ENCODE results near the gene GABBR2. TPM values are rescaled to one million over a fixed set of nuclear protein-coding genes. Genes with fewer than 3 reads are reported as not detected.

Gene GABBR2
- total RNA-seq, 1 donor from 2014 or later: 0.84 TPM

GRCh38 chr9:98428454-98428853 is 280.3 kb downstream of the GABBR2 start:
- intact Hi-C loops (cut with DNase I): no loop called here
- no peaks in the 10 kb centered on the region for H3K9me3 ChIP-seq
- ATAC-seq (no peak), DNase-seq (no peak)
- no peak overlapping the region for H3K4me3 ChIP-seq
- H3K27me3 ChIP-seq: no peaks in the 10 kb centered on the region
- TF ChIP-seq, protein P1, sequence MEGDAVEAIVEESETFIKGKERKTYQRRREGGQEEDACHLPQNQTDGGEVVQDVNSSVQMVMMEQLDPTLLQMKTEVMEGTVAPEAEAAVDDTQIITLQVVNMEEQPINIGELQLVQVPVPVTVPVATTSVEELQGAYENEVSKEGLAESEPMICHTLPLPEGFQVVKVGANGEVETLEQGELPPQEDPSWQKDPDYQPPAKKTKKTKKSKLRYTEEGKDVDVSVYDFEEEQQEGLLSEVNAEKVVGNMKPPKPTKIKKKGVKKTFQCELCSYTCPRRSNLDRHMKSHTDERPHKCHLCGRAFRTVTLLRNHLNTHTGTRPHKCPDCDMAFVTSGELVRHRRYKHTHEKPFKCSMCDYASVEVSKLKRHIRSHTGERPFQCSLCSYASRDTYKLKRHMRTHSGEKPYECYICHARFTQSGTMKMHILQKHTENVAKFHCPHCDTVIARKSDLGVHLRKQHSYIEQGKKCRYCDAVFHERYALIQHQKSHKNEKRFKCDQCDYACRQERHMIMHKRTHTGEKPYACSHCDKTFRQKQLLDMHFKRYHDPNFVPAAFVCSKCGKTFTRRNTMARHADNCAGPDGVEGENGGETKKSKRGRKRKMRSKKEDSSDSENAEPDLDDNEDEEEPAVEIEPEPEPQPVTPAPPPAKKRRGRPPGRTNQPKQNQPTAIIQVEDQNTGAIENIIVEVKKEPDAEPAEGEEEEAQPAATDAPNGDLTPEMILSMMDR (IDR thresholded peaks at IDR 0.05): no peak
- H3K36me3 ChIP-seq: no peaks in the 10 kb centered on the region
- peaks cover 18% of the 10 kb centered on the region for H3K4me1 ChIP-seq
- H3K27ac ChIP-seq: no peak overlapping the region

GRCh38 chr9:98427491-98427890 is 281.2 kb downstream of the GABBR2 start:
- DNase-seq: no peak
- no peaks in the 10 kb centered on the region for H3K36me3 ChIP-seq
- ATAC-seq: no peak
- peaks cover 18% of the 10 kb centered on the region for H3K4me1 ChIP-seq
- H3K27ac ChIP-seq: no peak overlapping the region
- H3K4me3 ChIP-seq: no peak overlapping the region
- intact Hi-C loops (cut with DNase I): no loop called here
- H3K9me3 ChIP-seq: no peaks in the 10 kb centered on the region
- TF ChIP-seq, protein P1 (IDR thresholded peaks at IDR 0.05): no peak
- H3K27me3 ChIP-seq: no peaks in the 10 kb centered on the region

DNA sequence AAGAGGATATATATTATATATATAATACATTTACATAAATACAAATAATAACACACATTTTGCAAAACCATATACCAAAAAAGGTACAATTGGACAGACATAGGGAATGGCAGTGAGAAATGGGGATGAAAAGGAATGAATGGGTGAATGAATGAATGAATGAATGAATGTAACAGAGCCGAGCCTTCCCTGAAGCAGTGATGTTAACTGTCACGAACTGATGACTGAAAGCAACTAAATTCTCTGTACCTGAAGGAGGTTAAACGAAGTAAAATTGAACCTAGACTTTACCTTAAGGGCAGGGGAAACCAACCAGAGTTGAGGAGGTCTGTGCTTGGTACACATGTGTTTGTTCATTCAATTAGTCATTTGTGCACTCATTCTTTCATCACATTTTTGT is 283.7 kb downstream of the GABBR2 start:
- Histone ChIP-seq H3K4me3 (no peak overlapping the region), H3K4me1 (peaks cover 7% of the 10 kb centered on the region), H3K9me3 (no peaks in the 10 kb centered on the region), H3K27ac (no peak overlapping the region), H3K27me3 (no peaks in the 10 kb centered on the region), H3K36me3 (no peaks in the 10 kb centered on the region)
- intact Hi-C loops (cut with DNase I): no loop called here
- DNase-seq (no peak), ATAC-seq (no peak)
- TF ChIP-seq, protein P1 (IDR thresholded peaks at IDR 0.05): no peak

DNA sequence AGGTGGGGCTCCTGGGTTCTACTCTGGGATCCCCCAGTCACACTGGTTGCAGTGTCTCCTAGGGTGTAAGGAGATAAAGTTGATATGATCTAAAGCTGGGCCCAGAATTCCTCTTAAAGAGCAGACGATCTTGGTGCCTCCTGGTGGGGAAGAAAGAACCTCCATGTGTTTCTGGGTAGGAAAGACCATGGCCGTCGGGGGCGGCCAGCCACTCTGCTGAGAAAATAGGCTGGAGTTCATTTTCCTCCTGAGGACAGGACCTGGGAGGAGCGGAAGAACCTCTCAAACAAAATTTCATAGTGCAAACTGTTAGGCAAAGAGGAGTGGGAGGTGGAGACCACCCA is 289.5 kb downstream of the GABBR2 start:
- Histone ChIP-seq H3K9me3 (no peaks in the 10 kb centered on the region), H3K4me3 (no peak overlapping the region), H3K36me3 (no peaks in the 10 kb centered on the region), H3K27me3 (no peaks in the 10 kb centered on the region), H3K4me1 (no peaks in the 10 kb centered on the region), H3K27ac (no peak overlapping the region)
- intact Hi-C loops (cut with DNase I): no loop called here
- DNase-seq (no peak), ATAC-seq (no peak)
- TF ChIP-seq, protein P1 (IDR thresholded peaks at IDR 0.05): no peak

DNA sequence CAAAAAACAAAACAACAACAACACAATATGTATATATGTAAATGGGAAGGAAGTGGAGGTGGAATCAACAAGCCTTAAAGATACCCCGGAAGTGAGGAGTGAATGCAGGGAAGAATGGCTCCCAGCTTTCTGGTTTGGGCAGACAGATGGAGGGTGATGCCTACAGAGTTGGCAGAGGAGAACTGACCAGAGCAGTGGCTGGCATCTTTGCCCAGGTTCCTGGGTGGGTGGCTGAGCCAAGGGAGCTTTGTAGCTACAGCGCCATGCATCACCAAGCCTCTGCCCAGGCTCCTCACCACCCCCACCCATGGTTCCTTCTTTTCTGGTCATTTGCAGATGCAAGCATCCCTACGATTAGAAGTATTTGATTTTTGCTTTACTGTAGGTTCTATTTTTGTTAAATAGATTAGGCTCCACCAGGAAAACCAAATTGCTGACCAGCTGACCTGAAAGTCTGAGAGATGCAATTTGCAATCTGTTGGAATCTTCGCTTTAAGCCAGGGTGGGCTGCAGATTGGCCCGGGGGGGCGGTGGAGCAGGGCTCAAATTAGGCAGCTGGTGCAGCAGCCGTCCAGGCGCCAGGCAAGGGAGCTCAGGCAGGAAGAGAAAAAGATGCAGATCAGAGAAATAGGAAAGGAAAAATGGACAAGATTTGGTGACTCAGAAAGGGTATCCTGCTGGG is 290.0 kb downstream of the GABBR2 start:
- no peak for ATAC-seq
- no peaks in the 10 kb centered on the region for H3K4me1 ChIP-seq
- no peak overlapping the region for H3K27ac ChIP-seq
- H3K36me3 ChIP-seq: no peaks in the 10 kb centered on the region
- H3K9me3 ChIP-seq: no peaks in the 10 kb centered on the region
- H3K4me3 ChIP-seq: no peak overlapping the region
- H3K27me3 ChIP-seq: no peaks in the 10 kb centered on the region
- intact Hi-C loops (cut with DNase I): no loop called here
- DNase-seq: no peak
- TF ChIP-seq, protein P1 (IDR thresholded peaks at IDR 0.05): no peak
